SK-N-SH (cell line): ENCODE data around the gene ERMAP.

ENCODE experiments used
- CHD2 ChIP-seq: fragments of 150-350 bp; IDR thresholded peaks from 2 replicates; pipeline ENCODE4 v1.6.1; 2018; ENCODE audit warnings: low read length; ENCODE audit not compliant: partially characterized antibody
- MXI1 ChIP-seq: IDR thresholded peaks from 2 replicates; pipeline ENCODE4 v1.6.1; 2012; ENCODE audit warnings: mild to moderate bottlenecking, low read depth, low read length, improper control_type of control experiment
- NFIC ChIP-seq: IDR thresholded peaks from 2 replicates; pipeline ENCODE4 v1.4.0; 2012; ENCODE audit warnings: borderline replicate concordance
- POLR2AphosphoS5 ChIP-seq: IDR thresholded peaks from 2 replicates; pipeline ENCODE4 v1.6.1; 2012; ENCODE audit warnings: low read depth, low read length
- RAD21 ChIP-seq: IDR thresholded peaks from 2 replicates; pipeline ENCODE4 v1.6.1; 2012; ENCODE audit warnings: mild to moderate bottlenecking, low read length
- RCOR1 ChIP-seq: fragments of 150-350 bp; IDR thresholded peaks from 2 replicates; pipeline ENCODE4 v1.6.1; 2017; ENCODE audit warnings: antibody characterized with exemption, low read length
- RFX5 ChIP-seq: IDR thresholded peaks from 2 replicates; pipeline ENCODE4 v1.6.1; 2012; ENCODE audit warnings: mild to moderate bottlenecking, improper control_type of control experiment, low read length
- TCF12 ChIP-seq: IDR thresholded peaks from 2 replicates; pipeline ENCODE4 v1.4.0; 2012
- TF ChIP-seq, protein P1 (sequence below): fragments of 200-600 bp; sonication (generic); IDR thresholded peaks from 2 replicates; pipeline ENCODE4 v1.6.1; 2017; ENCODE audit warnings: antibody characterized with exemption, mild to moderate bottlenecking, moderate library complexity
- TF ChIP-seq, protein P2 (sequence below): IDR thresholded peaks from 2 replicates; pipeline ENCODE4 v1.4.0; 2012; ENCODE audit warnings: low read depth, borderline replicate concordance

DNA sequence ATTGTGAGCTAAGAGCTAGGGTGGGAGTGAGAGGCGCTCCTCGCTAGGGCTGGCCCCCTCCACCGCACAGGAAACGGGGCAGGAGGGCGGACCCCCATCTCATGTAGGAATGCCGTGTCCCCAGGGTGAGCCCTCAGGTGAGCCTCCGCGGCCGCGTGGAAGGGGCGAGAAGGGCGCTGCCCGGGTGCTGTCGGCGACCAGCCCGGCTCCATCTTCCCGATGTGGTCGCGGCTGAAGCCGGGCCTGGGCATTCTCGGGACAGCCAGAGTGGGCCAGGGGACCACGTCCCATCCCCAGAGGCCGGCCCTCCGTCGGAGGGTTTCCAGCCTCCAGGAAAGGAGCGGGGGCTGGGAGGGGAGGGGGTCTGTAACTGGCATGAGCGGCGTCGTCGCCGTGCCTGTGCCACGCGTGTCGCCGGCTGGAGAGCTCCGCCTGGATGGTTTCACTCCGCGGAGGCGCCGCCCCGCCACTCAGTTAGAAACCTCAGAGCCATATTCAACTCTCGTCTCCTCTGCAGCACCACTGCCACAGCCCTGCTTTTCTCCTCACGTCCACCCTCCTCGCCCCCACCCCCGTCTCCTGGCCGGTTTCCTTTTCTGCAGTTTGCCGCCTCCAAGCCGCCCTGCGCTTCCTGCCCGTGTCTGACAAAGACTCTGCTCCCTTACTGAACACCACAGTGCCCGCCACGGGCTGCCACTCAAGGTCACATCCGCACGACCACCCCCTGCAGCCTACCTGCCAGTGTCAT, 31.8 kb upstream of the ERMAP start, which contains the start of gene TMEM269:
- TF ChIP-seq, protein P1, sequence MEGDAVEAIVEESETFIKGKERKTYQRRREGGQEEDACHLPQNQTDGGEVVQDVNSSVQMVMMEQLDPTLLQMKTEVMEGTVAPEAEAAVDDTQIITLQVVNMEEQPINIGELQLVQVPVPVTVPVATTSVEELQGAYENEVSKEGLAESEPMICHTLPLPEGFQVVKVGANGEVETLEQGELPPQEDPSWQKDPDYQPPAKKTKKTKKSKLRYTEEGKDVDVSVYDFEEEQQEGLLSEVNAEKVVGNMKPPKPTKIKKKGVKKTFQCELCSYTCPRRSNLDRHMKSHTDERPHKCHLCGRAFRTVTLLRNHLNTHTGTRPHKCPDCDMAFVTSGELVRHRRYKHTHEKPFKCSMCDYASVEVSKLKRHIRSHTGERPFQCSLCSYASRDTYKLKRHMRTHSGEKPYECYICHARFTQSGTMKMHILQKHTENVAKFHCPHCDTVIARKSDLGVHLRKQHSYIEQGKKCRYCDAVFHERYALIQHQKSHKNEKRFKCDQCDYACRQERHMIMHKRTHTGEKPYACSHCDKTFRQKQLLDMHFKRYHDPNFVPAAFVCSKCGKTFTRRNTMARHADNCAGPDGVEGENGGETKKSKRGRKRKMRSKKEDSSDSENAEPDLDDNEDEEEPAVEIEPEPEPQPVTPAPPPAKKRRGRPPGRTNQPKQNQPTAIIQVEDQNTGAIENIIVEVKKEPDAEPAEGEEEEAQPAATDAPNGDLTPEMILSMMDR = no peak
- TF ChIP-seq, protein P2, sequence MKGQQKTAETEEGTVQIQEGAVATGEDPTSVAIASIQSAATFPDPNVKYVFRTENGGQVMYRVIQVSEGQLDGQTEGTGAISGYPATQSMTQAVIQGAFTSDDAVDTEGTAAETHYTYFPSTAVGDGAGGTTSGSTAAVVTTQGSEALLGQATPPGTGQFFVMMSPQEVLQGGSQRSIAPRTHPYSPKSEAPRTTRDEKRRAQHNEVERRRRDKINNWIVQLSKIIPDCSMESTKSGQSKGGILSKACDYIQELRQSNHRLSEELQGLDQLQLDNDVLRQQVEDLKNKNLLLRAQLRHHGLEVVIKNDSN = no peak
- no peak for TF ChIP-seq POLR2AphosphoS5
- no peak for TF ChIP-seq CHD2
- TF ChIP-seq RFX5 = no peak
- no peak for TF ChIP-seq NFIC
- TF ChIP-seq RAD21 = no peak
- TF ChIP-seq TCF12 = no peak
- TF ChIP-seq MXI1 = no peak
- TF ChIP-seq RCOR1 = no peak
